ENCODE data around the gene SERGEF.

DNA sequence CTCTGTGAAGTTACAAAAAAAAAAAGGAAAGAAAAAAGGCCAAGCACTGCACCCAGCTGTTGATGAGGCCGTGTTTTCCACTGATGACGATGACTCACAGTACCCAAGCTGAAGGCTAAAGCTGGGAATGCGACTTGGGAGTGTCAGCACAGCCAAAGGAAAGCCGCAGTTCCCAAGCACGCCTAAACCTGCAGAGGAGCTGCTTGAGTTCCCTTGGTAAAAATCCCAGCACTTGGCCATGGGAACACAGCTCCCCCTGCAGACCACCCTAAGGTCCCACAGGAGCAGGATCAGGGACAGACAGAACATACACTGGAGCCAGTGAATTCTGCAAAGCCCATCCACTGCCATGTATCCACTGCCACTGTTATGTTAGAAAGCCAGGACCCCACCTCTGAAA, 39.9 kb downstream of the SERGEF start:
- TF ChIP-seq POLR2A (IDR thresholded peaks at IDR 0.05): no peak
- TF ChIP-seq CTCF (IDR thresholded peaks at IDR 0.05): peak; percentile 39 to 54 (median 44)
